Brain microvascular endothelial cell (primary cell): Measurements from ENCODE around the gene HIF1A.
A peak's percentile ranks its signal among the peaks of the same experiment; 100 is the strongest.

Experiments used
- DNase-seq: peaks from one replicate; pipeline ENCODE4 v3.0.0-alpha.2; 2020
- H3K27ac ChIP-seq: fragments of 250-450 bp; sonication (Bioruptor Pico); 2 replicates; pipeline ENCODE4 v1.5.1; 2020; ENCODE audit warnings: mild to moderate bottlenecking, moderate library complexity
- H3K27me3 ChIP-seq: fragments of 250-450 bp; sonication (Bioruptor Pico); replicated peaks from 2 replicates; pipeline ENCODE4 v1.5.1; 2020; ENCODE audit warnings: mild to moderate bottlenecking
- H3K36me3 ChIP-seq: fragments of 250-450 bp; sonication (Bioruptor Pico); replicated peaks from 2 replicates; pipeline ENCODE4 v1.5.1; 2020; ENCODE audit warnings: mild to moderate bottlenecking
- H3K4me3 ChIP-seq: 2 replicates; pipeline ENCODE4 v1.5.1; 2011; ENCODE audit warnings: low read depth, mild to moderate bottlenecking, control low read depth, low read length, moderate library complexity
- CTCF ChIP-seq: IDR thresholded peaks from 2 replicates; pipeline ENCODE4 v1.5.1; 2011; ENCODE audit warnings: low read depth, mild to moderate bottlenecking, moderate library complexity, low read length, control low read depth, inconsistent platforms; ENCODE audit errors: missing control alignments
- in situ Hi-C: cut with HindIII; loops from 2 replicates; pipeline ENCODE4 v1.10.0; 2017; ENCODE audit warnings: low sequenced_read_pairs, low pct_ligation_motif_present

The HIF1A gene

GRCh38 chr14:61761959-61762786 is 66.9 kb downstream of the HIF1A start, which contains the start of gene SNAPC1:
Gene SNAPC1 (plus strand): TSS chr14:61762420. CDS start chr14:61762461, 41 bp downstream.
- peak; percentile 95 for DNase-seq
- TF ChIP-seq CTCF = no peak
- peak within 1 kb of the TSS; percentile 66 for H3K27ac ChIP-seq
- no peaks in the 10 kb centered on the region for H3K36me3 ChIP-seq
- no peaks in the 10 kb centered on the region for H3K27me3 ChIP-seq
- in situ Hi-C loops = no loop called here
- H3K4me3 ChIP-seq = peak within 1 kb of the TSS; percentile 92

GRCh38 chr14:61764342-61765122 is 69.2 kb downstream of the HIF1A start:
- H3K27ac ChIP-seq = no peak overlapping the region
- peaks cover 10% of the 10 kb centered on the region for H3K36me3 ChIP-seq
- in situ Hi-C loops = no loop called here
- H3K4me3 ChIP-seq = peak overlapping the region; percentile 1
- no peak for TF ChIP-seq CTCF
- no peak for DNase-seq
- no peaks in the 10 kb centered on the region for H3K27me3 ChIP-seq

- in situ Hi-C loops = no loop called here
- Histone ChIP-seq H3K27ac (no peak overlapping the region), H3K36me3 (peaks cover 15% of the 10 kb centered on the region), H3K4me3 (peak overlapping the region; percentile 21), H3K27me3 (no peaks in the 10 kb centered on the region)
- no peak for TF ChIP-seq CTCF
- DNase-seq = no peak
These were observed 70.1 kb downstream of the HIF1A start for GRCh38 chr14:61765225-61765943.

- peaks cover 15% of the 10 kb centered on the region for H3K36me3 ChIP-seq
- TF ChIP-seq CTCF = no peak
- H3K4me3 ChIP-seq = no peak overlapping the region
- no peak overlapping the region for H3K27ac ChIP-seq
- no peaks in the 10 kb centered on the region for H3K27me3 ChIP-seq
- in situ Hi-C loops = no loop called here
- no peak for DNase-seq
These were observed 70.8 kb downstream of the HIF1A start for GRCh38 chr14:61766151-61766550.

- no peak for DNase-seq
- no peak for TF ChIP-seq CTCF
- H3K36me3 ChIP-seq = peaks cover 20% of the 10 kb centered on the region
- in situ Hi-C loops = no loop called here
- no peak overlapping the region for H3K4me3 ChIP-seq
- no peaks in the 10 kb centered on the region for H3K27me3 ChIP-seq
- H3K27ac ChIP-seq = no peak overlapping the region
These were observed 72.9 kb downstream of the HIF1A start for GRCh38 chr14:61768240-61768639.
